HG03521 (cell line): Measurements from ENCODE around the gene UTP11.

Experiments
- ATAC-seq: cut with Tn5 transposase; IDR thresholded peaks from one replicate; pipeline ENCODE4 v1.9.1; 2021; ENCODE audit warnings: mild to moderate bottlenecking, moderate library complexity; ENCODE audit not compliant: unreplicated experiment

The UTP11 gene

GRCh38 chr1:38045401-38046332 is 33.1 kb downstream of the UTP11 start:
- ATAC-seq = no peak

- ATAC-seq = peak; percentile 1
These were observed 33.9 kb downstream of the UTP11 start, which contains the start of gene POU3F1 for GRCh38 chr1:38046333-38046883. Gene POU3F1 (minus strand): TSS chr1:38046793. CDS start chr1:38046743, 50 bp downstream.

GRCh38 chr1:38046884-38047602 is 34.5 kb downstream of the UTP11 start:
- peak; percentile 65 for ATAC-seq

GRCh38 chr1:38047603-38048141 is 35.1 kb downstream of the UTP11 start:
- ATAC-seq = no peak

GRCh38 chr1:38050397-38051078 is 38.0 kb downstream of the UTP11 start:
- ATAC-seq = no peak

- no peak for ATAC-seq
These were observed 38.6 kb downstream of the UTP11 start for GRCh38 chr1:38051079-38051543.

- no peak for ATAC-seq
These were observed 40.3 kb downstream of the UTP11 start for GRCh38 chr1:38052750-38053415.

GRCh38 chr1:38053416-38054091 is 41.0 kb downstream of the UTP11 start:
- ATAC-seq = no peak

- ATAC-seq = no peak
These were observed 42.9 kb downstream of the UTP11 start for GRCh38 chr1:38055398-38055797.

- no peak for ATAC-seq
These were observed 43.4 kb downstream of the UTP11 start for GRCh38 chr1:38055965-38056364.

- ATAC-seq = no peak
These were observed 47.2 kb downstream of the UTP11 start for GRCh38 chr1:38059635-38060250.

GRCh38 chr1:38060498-38060897 is 48.0 kb downstream of the UTP11 start:
- ATAC-seq = no peak

- ATAC-seq = no peak
These were observed 48.8 kb downstream of the UTP11 start for GRCh38 chr1:38061290-38061689.

GRCh38 chr1:38061883-38062328 is 49.4 kb downstream of the UTP11 start:
- ATAC-seq = no peak

- no peak for ATAC-seq
These were observed 50.1 kb downstream of the UTP11 start for GRCh38 chr1:38062361-38063288.

GRCh38 chr1:38063616-38064015 is 51.1 kb downstream of the UTP11 start:
- ATAC-seq = no peak

- no peak for ATAC-seq
These were observed 51.8 kb downstream of the UTP11 start for GRCh38 chr1:38064197-38064903.
